HG02759 (cell line): ENCODE data around the gene ZNF365.
"Not testable (repeated sequence)": the region's sequence is repeated elsewhere in the genome, so short reads cannot be mapped to it uniquely, and the experiment has no call there.

Experiments used
- ATAC-seq: cut with Tn5 transposase; IDR thresholded peaks from one replicate; pipeline ENCODE4 v1.9.1; 2021; ENCODE audit warnings: mild to moderate bottlenecking, moderate library complexity; ENCODE audit not compliant: unreplicated experiment

ZNF365 gene, protein sequence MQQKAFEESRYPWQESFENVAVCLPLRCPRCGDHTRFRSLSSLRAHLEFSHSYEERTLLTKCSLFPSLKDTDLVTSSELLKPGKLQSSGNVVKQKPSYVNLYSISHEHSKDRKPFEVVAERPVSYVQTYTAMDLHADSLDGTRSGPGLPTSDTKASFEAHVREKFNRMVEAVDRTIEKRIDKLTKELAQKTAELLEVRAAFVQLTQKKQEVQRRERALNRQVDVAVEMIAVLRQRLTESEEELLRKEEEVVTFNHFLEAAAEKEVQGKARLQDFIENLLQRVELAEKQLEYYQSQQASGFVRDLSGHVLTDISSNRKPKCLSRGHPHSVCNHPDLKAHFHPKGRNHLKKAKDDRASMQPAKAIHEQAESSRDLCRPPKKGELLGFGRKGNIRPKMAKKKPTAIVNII

DNA sequence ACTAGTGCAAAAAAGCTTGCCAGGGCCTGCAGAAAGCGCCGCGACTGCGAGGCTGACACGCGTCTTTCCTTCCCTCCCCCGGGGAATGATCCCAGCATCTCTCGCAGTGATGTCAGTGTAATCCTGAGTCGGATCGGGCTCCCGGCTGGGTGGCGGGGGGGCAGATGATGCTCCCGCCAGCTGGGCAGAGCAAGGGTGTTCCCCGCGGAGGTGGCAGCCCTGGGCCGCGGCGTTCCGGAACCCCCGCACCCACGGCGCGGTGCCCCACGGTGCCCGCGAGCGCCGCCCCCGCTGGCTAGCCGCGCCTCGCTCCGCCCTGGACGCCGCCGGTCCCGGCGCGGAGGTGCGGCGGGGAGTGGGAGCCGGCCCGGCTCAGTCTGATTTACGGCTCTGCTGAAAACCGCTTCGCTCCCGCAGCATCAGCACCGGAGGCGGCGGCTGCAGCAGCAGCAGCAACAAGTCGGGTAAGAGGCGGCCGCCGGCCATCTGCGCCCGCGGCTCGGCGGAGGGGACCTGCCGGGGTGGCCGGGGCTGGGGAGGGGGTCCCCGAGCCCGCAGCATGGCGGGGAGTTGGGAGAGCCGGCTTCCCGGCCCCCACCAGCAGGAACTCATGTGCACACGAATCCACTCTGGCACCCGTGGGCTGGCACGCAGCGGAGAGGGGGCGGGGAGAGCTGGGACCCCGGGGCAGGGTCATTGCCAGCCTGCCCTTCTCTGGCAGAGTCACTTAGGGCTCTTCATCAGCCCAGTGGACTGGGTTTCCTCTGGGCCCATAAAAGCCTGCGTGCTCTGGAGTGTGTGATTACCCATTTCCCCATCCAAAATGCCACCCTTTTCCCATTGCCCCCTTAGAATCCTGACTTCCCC lies at the start of gene ZNF365:
Gene ZNF365, plus strand, starts transcription at position 375 of the 867 bp plus-strand sequence. CDS start 1,825 bp downstream, outside the sequence.
- peak; percentile 74 for ATAC-seq

DNA sequence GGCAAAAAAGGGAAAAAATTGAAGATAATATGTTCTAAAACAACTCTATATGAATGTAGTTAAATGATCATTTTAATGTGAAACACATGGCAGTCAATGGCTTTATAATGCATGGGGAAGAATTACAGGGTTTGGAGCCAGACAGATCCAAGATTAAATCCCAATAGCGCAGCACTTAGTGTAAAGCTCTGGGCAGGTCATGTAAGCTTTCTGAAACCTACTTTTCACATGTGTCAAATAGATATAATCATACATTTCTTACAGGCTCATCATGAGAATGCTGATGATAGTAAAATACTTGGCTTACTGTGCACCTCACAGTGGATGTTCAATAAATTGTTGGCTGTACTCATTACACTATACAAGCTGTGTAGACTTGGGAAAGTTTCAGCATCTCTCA lies 48.0 kb upstream of the ZNF365 start:
- no peak for ATAC-seq

DNA sequence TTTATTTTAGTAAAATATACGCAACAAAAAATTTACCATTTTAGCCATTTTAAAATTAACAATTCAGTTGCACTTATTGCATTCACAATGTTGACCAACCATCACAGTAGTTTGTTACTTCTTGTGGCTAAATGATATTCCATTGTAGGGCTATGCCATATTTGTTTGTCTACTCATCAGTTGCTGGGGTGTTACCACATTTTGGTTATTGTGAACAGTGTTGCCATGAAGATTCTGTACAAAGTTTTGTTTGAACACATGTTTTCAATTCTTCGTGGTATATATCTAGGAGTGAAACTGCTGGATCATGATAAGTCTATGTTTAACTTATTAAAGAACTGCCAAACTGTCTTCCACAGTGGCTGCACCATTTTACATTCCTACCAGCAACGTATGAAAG lies 46.3 kb upstream of the ZNF365 start:
- ATAC-seq = no peak

DNA sequence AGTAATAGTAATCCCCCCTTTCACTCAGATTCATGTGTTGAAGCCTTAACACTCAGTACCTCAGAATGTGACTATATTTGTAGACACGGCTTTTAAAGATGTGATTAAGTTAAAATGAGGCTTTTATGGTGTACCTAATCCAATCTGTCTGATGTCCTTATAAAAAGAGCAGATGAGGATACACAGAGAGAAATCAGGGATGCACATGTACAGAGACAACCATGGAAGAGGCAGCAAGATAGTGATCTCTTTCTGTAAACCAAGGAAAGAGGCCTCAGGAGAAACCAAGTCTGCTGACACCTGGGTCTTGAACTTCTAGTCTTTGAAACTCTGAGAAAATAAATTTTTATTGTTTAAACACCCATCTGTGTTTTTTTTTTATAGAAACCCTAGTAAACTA lies 44.0 kb upstream of the ZNF365 start:
- no peak for ATAC-seq

DNA sequence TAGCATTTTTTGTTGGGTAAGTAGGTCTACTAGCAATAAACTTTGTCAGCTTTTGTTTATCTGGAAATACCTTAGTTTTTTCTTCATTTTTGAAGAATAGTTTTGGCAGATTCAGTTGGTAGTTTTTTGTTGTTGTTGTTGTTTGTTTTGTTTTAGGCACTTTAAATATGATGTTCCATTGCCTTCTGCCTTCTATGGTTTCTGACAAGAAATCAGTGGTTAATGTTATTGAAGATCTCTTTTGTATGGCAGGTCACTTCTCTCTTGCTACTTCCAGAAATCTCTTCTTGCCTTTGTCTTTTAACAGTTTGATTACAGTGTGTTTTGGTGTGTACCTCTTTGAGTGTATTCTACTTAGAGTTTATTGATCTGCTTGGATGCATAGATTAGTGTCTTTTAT lies 41.8 kb upstream of the ZNF365 start:
- ATAC-seq = no peak

DNA sequence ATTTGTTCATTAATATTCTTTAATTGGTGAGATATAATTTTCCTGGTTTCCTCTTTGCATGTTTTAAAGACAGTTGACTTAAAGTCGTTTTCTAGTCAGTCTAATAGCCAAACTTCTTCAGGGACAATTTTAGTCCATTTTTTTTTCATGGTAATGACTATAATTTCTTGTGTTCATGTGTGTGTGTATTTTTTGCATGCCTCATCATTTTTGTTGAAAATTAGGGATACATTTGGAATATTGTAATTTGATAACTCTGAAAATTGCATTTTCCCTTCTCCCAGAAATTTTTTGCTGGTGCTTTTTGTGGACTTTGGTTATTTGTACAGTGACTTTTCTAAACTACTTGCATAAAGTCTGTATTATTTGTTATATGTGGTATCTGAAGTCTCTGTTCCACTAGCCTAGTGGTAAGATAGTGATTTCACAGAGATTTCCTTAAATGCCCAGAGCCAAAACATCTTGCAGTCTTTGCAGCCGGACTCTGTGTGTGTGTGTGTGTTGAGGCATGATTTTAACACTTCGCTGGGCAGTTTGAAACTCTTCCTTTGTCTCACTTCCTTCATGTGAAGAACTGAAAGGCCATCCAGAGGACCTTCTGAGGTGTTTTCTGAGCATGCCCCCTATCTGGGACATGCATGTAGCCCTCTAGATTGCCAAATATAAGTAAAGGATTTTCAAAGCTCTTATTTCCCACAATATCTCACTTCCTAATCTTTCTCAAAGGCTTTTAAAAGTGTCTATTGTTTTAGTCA lies 40.9 kb upstream of the ZNF365 start:
- ATAC-seq = no peak

DNA sequence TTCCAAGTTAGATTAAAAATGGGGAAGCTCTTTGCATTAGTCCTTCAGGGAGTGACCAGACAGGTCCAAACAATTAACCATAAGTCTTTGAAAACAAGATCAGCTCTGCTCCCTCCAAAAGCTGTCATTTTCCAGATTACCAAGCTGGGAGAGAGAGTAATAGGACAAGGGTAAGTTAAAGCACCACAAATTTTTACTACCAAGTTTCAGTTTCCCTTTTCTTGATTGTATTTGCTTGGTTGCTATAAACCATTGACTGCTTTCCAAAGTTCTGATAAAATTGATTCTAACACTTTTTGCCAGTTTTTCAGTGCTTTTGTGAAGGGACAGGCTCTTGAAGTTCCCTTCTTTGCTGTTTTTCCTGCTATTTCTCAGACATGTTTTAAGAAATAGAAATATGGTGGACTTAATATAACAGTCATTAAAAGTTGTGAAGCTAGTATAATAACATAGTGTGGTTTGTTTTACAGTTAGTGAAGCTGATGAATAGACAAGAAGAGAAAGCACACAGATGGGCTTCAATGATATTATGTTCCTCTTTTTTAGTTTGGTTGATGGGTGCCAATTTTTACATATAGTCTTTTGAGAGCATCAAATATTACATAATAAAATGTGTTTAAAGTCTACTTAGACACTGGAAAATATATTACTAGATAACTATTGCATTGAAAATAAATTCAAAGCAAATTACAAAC lies 40.0 kb upstream of the ZNF365 start:
- ATAC-seq = no peak

DNA sequence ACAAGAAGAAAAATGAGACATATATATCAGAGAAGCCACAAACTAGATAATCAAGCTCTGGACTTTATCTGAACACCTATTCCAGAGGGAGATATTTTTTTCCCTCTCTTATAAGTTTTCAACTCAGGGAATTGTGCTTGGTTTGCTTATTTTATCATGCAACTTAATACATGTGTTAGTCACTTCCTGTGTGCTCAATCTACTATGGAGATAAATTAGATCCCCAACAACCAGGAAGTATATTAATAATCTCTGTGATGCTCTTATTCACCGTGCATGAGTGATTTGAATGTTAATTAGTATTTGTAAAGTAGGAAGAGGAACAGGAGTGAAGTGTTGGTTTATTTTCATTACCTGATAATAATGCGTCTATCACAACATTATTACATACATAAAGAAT lies 38.8 kb upstream of the ZNF365 start:
- no peak for ATAC-seq

DNA sequence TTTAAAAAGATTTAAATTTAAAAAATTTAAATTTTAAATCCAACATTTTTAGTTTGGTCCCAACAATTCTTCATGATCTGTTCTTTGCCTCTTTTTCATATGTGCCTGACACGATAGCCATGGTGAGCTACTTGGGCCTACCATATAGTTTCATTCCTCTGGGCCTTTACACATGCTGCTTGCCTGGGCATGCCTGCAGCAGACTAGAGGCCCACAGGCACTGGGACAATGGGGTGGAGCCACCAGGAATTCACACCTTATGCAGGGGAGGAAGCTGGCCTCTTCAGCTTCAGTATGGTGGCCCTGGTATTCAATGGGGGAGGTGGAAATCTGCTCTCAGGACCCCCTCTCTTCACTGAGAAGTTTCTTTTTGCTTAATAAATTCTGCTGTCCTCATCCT lies 37.8 kb upstream of the ZNF365 start:
- no peak for ATAC-seq

DNA sequence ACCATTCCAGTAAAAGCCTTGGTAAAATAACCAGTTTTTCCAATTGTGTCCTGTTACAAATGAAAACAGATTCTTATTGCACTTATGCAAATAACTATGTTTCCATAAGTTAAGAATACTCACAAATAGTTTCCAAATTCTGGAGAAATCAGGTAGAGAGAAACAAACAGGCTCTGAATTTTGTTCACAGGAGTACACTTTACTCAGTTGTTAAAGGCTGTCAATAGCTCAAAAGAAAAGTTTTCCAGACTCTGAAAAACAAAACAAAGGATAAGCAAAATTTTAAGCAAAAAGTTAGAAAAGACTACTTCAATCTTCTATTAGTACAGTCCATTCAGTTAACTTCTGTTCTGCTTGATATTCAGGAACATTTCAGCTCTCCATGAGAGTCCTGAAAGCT lies 32.8 kb upstream of the ZNF365 start:
- ATAC-seq = no peak

DNA sequence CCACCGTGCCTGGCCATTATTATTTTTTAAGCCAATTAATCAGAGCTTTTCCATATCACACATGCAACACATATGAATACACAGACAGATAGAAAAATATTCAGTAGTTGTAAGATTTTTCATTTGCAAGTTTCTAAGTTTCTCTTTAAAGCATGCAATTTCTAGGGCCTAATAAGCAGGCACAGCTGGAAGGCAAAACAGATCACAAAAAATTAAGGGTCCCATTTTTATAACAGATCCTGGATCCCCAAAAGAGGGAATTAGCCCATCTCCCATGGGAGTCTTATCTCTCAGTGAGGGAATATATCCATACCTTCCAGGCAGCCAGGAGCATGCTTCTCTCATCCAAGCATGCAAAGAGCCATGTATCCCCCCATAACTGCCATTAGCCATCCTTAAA lies 31.2 kb upstream of the ZNF365 start:
- no peak for ATAC-seq

DNA sequence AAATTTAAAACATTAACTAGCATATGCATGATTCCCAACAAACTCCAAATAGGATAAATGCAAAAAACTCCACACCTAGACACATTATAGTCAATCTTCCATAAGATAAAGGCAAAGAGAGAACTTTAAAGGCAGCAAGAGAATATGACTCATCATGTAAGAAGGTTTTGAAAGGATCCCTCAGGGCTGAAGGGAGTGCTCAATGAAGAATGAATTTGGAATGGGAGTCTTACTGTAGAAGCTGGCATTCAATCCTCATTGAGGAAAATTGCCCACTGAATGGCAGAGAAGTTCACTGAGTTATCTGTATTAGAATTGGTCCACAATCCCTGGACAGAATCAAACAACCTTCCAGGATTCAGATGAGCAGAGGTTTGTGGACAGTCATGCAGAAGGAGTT lies 26.1 kb upstream of the ZNF365 start:
- no peak for ATAC-seq

DNA sequence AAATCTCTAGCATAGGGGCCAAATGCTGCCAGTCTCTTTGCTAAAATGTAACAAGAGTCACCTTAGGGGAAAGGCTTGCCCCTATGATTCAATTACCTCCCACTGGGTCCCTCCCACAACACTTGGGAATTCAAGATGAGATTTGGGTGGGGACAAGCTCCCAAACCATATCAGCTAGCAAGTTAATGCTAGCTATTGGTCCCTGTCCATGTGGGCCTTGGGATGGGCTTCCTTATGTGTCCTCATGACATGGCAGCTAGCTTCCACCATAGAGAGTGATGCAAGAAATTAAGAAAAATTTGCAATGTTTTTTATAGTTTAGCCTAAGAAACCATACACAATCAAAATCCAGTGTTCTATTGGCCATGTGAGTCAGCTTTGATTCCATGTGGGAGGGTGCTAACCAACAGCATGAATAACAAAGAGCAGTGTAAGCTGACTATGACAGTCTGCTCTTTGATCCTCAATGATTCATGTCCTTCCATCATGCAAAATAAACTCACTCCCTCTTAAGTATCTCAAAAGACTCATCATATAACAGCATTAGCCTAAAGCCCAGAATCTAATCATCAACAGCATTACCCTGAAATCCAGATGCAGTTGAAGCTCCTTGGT lies 21.7 kb upstream of the ZNF365 start:
- no peak for ATAC-seq

DNA sequence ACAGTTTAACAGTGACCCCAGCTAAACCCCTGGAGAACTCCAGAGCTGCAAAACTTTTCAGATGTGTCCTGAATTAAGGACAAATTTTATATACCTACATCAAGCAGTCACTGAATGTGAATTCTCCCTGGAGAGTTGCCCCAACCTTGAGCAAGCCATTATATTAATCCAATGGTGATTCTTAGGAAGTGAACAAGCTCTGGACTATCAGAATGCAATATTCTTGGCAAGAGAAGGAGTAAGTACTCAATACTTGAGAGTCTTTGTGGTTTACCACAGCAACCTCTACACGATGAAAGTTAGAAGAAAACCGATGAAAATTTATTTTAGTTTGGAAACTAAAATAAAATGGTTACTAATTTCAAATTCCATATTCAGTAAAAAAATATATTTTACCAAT lies 19.3 kb upstream of the ZNF365 start:
- no peak for ATAC-seq

DNA sequence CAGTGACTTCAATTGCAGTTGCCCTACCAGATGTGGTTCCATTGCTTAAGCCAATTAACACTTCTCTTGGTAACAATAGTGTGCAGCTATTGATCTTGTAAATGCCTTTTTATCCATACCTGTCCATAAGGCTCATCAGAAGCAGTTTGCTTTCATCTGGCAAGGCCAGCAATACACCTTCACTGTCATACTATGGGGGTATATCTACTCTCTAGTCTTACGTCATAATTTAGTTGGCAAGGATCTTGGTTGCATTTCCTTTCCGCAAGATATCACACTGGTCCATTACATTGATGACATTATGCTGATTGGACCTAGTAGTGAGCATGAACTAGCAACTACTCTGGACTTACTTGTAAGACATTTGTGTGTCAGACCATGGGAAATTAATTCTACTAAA lies 17.7 kb upstream of the ZNF365 start:
- no peak for ATAC-seq

DNA sequence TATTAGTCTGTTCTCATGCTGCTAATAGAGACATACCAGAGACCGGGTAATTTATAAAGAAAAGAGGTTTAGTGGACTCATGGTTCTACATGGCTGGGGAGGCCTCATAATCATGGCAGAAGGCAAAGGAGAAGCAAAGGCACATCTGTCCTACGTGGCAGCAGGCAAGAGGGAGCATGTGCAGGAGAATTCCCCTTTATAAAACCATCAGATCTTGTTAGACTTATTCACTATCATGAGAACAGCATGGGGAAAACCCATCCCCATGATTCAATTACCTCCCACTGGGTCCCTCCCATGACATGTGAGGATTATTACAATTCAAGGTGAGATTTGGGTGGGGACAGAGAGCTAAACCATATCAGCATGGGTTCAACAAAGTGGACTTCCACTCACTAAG lies 16.0 kb upstream of the ZNF365 start:
- not testable (repeated sequence) for ATAC-seq

DNA sequence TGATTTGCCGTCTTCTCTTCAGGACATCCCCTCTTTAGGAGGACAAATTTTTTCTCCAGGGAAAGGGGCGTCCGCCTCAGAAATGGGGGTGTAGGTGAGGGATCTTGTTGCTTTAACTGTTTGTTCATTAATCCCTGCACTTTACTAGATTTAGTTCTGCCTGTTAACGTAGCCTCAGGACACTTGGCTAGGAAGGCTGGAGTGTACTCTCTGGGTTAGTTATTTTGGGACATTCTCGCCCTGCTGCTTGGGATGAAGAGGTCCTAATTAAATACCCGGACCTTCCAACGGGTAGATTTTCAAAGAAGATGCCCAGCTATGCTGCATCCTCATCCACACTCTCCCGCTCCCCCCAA lies 552 bp upstream of the ZNF365 start:
- ATAC-seq = no peak

DNA sequence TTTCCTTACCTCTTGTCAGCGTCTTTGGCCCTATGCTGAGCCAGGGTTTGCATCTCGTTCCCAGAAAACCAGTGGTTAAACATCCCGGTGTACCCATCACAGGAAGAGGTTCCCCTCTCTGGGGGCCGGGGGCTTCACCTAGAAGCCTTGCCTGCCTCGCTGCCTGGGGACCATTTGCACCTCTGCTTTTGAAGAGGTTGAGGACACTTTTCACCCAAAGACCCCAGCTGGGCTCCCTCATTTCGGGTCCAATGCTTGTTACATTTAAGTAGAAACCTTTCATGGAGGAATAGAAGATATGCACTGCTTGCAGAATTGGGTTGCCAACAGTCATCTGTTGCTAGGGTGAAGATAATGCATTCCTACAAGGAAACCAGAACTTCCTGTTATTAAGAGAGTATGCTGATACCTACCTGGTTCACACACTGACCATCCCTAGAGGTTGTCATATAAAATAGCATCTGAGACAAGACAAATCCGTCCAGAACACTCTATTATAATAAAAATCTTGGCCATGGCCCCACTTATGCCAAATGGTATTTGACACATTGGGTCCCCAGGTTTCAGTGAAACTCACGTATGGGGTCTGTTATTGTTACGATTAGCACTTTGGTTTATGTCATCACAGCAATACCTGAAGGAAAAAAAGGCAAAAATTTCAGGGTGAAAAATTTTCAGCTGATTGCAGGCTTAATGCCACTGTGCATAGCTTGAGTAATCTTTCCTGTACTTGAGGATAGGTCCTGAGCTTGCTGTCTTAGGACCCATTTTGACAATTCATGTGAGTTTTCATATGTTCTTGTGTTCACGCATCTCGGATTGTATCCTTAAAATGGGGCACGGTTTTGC lies 917 bp downstream of the ZNF365 start:
- no peak for ATAC-seq
